DMS 273 (cell line): ENCODE measurements around the gene ADAM22.

Experiments
- DNase-seq: peaks from one replicate; lab custom pipeline; 2025; ENCODE audit not compliant: unreplicated experiment; lab: John Stamatoyannopoulos, UW

ADAM22 gene

GRCh38 chr7:87959336-87959735, 25.3 kb downstream of the ADAM22 start:
- no peak for DNase-seq

- no peak for DNase-seq
These were observed 26.2 kb downstream of the ADAM22 start for GRCh38 chr7:87960239-87960638.

- DNase-seq: no peak
These were observed 27.7 kb downstream of the ADAM22 start for GRCh38 chr7:87961754-87962153.

DNA sequence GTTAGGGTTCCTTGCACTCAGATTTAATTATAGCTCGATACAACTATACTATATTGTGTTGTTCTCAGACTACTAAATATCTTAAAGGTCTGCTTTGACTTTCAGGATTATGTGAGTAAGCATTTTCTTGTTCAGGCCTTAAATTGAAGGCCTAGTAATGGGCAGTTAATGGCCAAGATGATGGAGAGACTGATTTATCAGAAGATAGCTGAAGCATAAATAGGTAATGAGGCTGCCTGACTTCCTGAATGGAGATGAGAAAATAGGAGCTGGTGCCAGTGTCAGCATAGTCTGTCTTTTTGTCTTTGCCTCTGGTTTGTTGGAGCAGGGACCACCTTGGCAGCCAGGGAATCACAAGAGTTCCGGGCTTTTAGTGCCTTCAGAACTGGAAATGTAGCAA, 32.2 kb downstream of the ADAM22 start:
- DNase-seq: no peak

- DNase-seq: no peak
These were observed 34.0 kb downstream of the ADAM22 start for GRCh38 chr7:87968021-87968420.

DNA sequence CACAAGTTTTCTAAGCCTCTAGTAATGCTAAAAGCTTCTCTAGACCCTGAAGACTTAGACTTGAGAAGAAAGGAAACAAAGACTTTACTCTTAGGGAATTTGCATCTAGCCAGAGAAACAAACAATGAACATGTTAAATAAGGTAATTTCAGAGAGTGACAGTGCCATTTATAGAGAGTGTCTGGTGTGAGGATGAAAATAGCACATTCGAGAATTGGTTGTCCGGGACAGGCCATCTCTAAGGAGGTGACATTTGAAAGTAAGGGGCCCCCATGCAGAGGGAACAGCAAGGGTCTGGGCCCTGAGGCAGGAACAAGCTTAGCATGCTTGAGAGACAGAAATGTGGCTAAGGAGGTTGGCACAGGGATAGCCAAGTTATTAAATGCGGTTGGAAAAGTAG, 48.1 kb downstream of the ADAM22 start:
- no peak for DNase-seq

DNA sequence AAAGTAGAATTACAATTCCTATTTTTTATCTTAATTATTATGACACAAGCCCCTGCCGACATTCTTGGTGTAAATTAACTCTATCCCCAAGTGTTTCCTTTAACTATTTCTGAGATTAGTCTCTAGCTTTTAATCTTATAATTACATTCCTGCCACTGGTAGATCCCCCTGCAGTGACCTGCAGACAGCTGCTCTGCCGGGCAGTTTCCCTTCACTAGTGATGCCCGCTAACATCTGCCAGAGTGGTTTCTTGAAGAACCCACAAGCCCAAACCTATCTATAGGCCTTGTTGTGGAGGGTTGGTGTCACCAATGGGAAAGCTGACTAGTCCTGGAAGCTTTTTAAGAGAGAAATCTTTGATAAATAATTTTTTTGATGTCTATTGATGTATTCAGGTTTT, 50.0 kb downstream of the ADAM22 start:
- DNase-seq: peak; percentile 27

DNA sequence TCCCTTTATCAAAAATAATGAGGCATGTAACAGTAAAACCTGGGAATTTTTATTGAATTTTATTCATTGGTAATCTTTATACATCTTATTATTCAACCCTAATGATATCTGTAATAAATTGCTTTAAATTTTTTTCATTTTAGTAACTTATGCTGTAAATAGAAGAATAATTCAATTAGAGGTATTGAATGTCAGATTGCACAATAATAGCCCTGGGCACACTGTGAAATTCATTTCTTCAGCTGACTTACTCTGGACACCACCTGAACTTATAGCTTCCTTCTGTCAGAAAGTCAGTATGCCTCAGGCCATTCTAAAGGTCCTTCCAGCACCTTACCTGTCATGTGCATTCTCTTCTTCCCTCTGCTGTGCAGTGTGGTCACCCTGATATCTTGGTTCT, 59.2 kb downstream of the ADAM22 start:
- no peak for DNase-seq

DNA sequence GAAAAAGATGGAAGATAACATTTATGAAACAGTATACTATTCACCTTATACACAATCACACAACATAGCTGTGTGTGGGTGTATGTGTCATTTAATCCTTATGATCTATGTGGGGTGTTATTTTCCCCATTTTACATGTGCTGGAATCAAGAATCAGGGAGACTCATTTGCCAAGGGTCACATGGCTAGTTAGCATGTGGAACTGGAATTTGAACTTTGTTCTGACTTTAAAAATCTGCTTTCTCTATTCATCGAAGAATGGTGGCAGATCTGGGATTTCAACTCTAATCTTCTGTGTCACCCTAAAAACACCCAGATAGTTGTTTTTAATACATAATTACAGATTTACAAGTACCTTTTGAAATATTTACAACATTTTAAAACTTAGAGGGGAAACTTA, 65.2 kb downstream of the ADAM22 start:
- no peak for DNase-seq

GRCh38 chr7:88001744-88002530, 67.9 kb downstream of the ADAM22 start:
- DNase-seq: no peak

GRCh38 chr7:88002617-88003016, 68.6 kb downstream of the ADAM22 start:
- no peak for DNase-seq

DNA sequence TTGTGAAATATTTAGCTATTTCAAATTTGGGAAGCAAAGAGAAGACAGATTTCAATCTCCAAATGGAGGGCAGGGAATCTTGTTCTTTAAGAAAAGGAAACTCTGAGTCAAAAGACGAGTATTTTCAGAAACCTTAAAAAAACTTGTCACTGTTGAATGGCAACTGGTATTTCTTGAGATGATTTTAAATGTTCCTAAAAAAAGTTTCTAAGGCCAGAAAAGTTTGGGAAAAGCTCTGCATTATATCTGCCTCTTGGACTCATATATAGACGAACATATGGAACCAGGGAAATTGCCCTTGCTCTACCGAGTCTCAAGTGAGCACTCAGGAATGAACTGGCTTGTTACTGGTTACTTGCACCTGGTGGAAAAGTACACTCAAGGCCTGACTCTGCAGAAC, 69.5 kb downstream of the ADAM22 start:
- DNase-seq: peak; percentile 21

DNA sequence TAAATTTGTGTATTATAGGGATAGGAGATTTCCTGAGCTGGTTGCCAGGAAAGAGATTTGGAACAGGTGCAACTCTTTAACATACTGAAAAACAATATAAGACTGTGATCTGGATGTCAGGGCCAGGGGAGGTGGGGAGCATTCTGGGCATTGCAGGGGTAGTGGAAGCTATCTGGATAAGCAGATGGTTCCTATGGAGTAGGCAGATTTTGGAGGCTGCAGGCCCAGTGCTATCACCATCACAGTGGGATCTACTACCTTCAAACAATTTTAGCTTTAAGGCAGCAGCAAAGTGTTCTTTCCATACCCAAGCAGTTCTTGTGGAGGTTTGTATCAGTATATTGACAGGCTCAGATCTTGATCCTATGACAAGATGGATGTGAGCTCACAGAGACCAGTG, 71.1 kb downstream of the ADAM22 start:
- DNase-seq: no peak

DNA sequence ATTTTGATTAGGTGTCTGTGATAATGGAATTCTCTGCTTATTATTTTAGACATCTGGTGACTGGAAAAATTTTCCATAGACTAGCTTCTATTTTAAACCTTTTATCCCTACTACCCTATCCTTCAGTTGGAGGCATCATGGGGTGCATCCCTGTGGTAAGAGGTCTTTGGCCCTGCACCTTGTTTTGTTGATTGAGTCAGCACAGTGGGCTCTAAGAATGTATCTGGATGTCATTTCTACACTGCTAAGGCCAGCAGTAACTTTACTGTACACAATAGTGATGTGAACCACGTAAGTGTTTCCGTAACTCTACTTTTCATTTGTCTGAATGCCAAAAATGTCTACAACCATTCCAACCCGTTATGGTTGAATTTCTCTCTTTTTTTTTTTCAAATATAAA, 75.6 kb downstream of the ADAM22 start:
- no peak for DNase-seq

GRCh38 chr7:88012086-88012485, 78.0 kb downstream of the ADAM22 start:
- DNase-seq: no peak

DNA sequence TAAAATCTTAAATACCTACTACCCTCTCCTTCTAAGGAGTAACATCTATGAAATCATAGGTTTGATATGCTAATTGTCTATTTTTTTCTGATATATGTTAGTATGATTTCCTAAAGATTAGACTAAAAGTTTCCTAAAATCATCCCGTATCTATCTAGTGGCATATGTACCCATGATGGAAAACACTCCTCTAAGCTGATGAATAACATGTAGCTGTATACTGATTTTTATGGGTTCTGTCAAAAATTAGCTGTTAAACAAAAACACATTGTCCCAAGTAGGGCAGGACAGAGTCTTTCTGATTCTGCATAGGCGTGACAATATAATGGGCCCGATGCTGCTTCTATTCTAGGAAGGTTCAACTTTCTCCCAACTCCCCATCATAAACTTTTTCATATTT, 79.9 kb downstream of the ADAM22 start:
- no peak for DNase-seq

GRCh38 chr7:88014581-88014980, 80.5 kb downstream of the ADAM22 start:
- DNase-seq: no peak

GRCh38 chr7:88015309-88015708, 81.3 kb downstream of the ADAM22 start:
- DNase-seq: no peak

DNA sequence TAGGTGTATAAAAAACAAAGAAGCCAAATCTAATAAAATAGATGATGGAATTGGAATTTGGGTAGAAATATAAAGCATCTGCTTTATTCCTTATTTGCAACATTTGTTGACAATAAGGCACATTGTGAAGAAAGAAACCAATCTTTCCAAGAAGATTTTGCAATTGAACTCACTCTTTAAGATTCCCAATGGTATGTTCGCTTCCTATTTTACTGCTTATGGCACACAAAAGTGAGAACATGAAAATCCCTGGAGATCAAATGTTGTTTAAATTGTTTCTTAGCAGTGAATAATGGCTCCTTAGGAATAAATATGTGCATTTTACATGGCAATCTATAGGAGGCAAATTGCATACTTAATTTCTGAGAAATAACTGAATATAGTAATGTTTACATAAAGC, 84.5 kb downstream of the ADAM22 start:
- no peak for DNase-seq

GRCh38 chr7:88020953-88021665, 87.1 kb downstream of the ADAM22 start:
- DNase-seq: no peak

DNA sequence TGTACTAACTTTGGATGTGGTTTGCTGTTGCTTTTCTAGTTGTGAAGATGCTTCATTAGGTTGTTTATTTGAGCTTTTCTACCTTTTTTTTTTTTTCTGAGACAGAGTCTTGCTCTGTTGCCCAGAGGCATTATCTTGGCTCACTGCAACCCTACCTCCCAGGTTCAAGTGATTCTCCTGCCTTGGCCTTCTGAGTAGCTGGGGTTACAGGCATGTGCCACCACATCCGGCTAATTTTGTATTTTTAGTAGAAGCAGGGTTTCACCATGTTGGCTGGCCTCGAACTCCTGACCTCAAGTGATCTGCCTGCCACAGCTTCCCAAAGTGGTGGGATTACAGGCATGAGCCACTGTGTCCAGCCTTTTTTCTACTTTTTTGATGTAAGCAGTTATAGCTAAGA, 93.7 kb downstream of the ADAM22 start:
- no peak for DNase-seq

GRCh38 chr7:88034083-88034695, 100.1 kb downstream of the ADAM22 start:
- no peak for DNase-seq
